Measurements from ENCODE around the gene C1GALT1C1L. TPM values are rescaled to one million over a fixed set of nuclear protein-coding genes. Genes with fewer than 3 reads are reported as not detected.

C1GALT1C1L gene
- 2.3 to 2.7 TPM (median 2.6 TPM) in 5 replicates for total RNA-seq (2022; extraction: Qiagen RNA extraction)

GRCh38 chr2:43676322-43677050 is at the start of gene C1GALT1C1L:
TSS of gene C1GALT1C1L (minus strand) at chr2:43676429. CDS start at chr2:43676322, 107 bp downstream.

GRCh38 chr2:43637030-43637803 is 39.0 kb downstream of the C1GALT1C1L start, which contains the start of gene PLEKHH2:
TSS of gene PLEKHH2 (plus strand) at chr2:43637260. CDS start at chr2:43644674, 7,414 bp downstream.

Other genes with a start within 250 kb of the C1GALT1C1L start
- gene THADA, start 80.4 kb downstream of the C1GALT1C1L start, total RNA-seq (2022; extraction: Qiagen RNA extraction): 19.5 to 23.3 TPM (median 21.9 TPM) in 5 replicates
- 1.5 to 2.4 TPM (median 2.1 TPM) in 5 replicates for gene PLEKHH2, start 39.2 kb downstream of the C1GALT1C1L start, total RNA-seq (2022; extraction: Qiagen RNA extraction)
- 14.4 to 20.8 TPM (median 17.0 TPM) in 5 replicates for gene DYNC2LI1, start 97.6 kb upstream of the C1GALT1C1L start, total RNA-seq (2022; extraction: Qiagen RNA extraction)
- gene ABCG5, start 162.4 kb upstream of the C1GALT1C1L start, total RNA-seq (2022; extraction: Qiagen RNA extraction): not detected in 5 replicates
- 0.01 TPM in 1 of 5 replicates, not detected in the others for gene ABCG8, start 162.5 kb upstream of the C1GALT1C1L start, total RNA-seq (2022; extraction: Qiagen RNA extraction)